K562 (cell line): ENCODE measurements around the gene ZNF487. TPM values are rescaled to one million over a fixed set of nuclear protein-coding genes. Genes with fewer than 3 reads are reported as not detected.

Experiments
- ATAC-seq: fragments of 200-7000 bp; cut with Tn5 transposase; 3 replicates; pipeline ENCODE4 v1.9.1; 2020; ENCODE audit warnings: moderate library complexity
- BruUV-seq: library from RNA; stranded (reverse); fragments of 400-500 nt; replicated peaks from 2 replicates; lab custom pipeline; 2021; lab: Mats Ljungman, UMichigan
- CTCF ChIA-PET: fragments of 300-600 bp; formaldehyde crosslinking; extraction: SDS; loops from one replicate; lab custom pipeline; 2021; ENCODE audit warnings: low intra/inter-chr PET ratio; lab: Yijun Ruan, JAX
- POLR2A ChIA-PET: fragments of 300-600, 350-650 bp; sonication (Branson Sonifier 250); formaldehyde crosslinking; extraction: SDS; loops from one replicate; lab custom pipeline; 2021; ENCODE audit warnings: antibody characterized with exemption, inconsistent platforms; lab: Yijun Ruan, JAX
- DNase-seq, 4 experiments: peaks; one replicate each; pipeline versions ENCODE4 v3.0.0 to v3.0.0-alpha.2; 2011 to 2018; ENCODE audit warnings: low spot score in 3 of 4, mixed read lengths in 3 of 4; ENCODE audit errors: extremely low read depth in 1 of 4
- FAIRE-seq: peaks from 2 replicates; lab custom pipeline; 2011; peaks lifted over from hg19 to GRCh38; lab: Jason Lieb, UNC
- H2AFZ ChIP-seq: 2 replicates; pipeline ENCODE4 v1.6.0; 2011; ENCODE audit warnings: low read depth, low read length, control low read depth, inconsistent platforms
- H3K27ac ChIP-seq: fragments of 200-600 bp; 3 replicates; pipeline ENCODE4 v1.8.0; 2011; ENCODE audit warnings: low read depth, mild to moderate bottlenecking, control low read depth, inconsistent platforms, low read length, moderate library complexity, mixed read lengths; ENCODE audit errors: extremely low read depth
- H3K27me3 ChIP-seq, 2 experiments: fragments of 300-600 bp in 1 of 2; 2 replicates in 1 of 2; 3 replicates in 1 of 2; pipeline versions ENCODE4 v1.6.0 to v1.8.0; 2011; ENCODE audit warnings: inconsistent platforms in 2 of 2, low read length in 2 of 2, mild to moderate bottlenecking in 1 of 2, mixed read lengths in 1 of 2, moderate library complexity in 1 of 2; ENCODE audit not compliant: control insufficient read depth in 2 of 2, insufficient read depth in 2 of 2
- H3K36me3 ChIP-seq: fragments of 300-600 bp; 3 replicates; pipeline ENCODE4 v1.8.0; 2011; ENCODE audit warnings: mild to moderate bottlenecking, low read length, inconsistent platforms; ENCODE audit not compliant: control insufficient read depth, insufficient read depth
- H3K4me1 ChIP-seq, 2 experiments: fragments of 200-600 bp in 1 of 2; replicated peaks in 1 of 2; 2 replicates in 1 of 2; 3 replicates in 1 of 2; pipeline versions ENCODE4 v1.5.1 to v1.8.0; 2011; ENCODE audit warnings: inconsistent platforms in 2 of 2, low read length in 2 of 2, mild to moderate bottlenecking in 1 of 2, mixed read lengths in 1 of 2, moderate library complexity in 1 of 2; ENCODE audit not compliant: control insufficient read depth in 2 of 2, insufficient read depth in 2 of 2
- H3K4me2 ChIP-seq: 2 replicates; pipeline ENCODE4 v1.6.1; 2011; ENCODE audit warnings: low read length, control low read depth, inconsistent platforms, mixed read lengths; ENCODE audit not compliant: insufficient read depth
- H3K4me3 ChIP-seq: fragments of 200-600 bp; sonication (generic), shearing (Covaris generic); 2 replicates; pipeline ENCODE4 v1.5.1; 2016; ENCODE audit warnings: control low read depth, inconsistent platforms
- H3K79me2 ChIP-seq: fragments of 200-600 bp; 3 replicates; pipeline ENCODE4 v1.8.0; 2011; ENCODE audit warnings: low read length, inconsistent platforms; ENCODE audit not compliant: control insufficient read depth, insufficient read depth
- H3K9ac ChIP-seq, 2 experiments: 2 replicates each; pipeline versions ENCODE4 v1.6.0 to v1.6.1; 2011; ENCODE audit warnings: low read depth in 2 of 2, low read length in 2 of 2, control low read depth in 1 of 2, inconsistent platforms in 1 of 2, mild to moderate bottlenecking in 1 of 2, mixed read lengths in 1 of 2; ENCODE audit not compliant: insufficient read depth in 1 of 2
- H3K9me1 ChIP-seq: one replicate; pipeline ENCODE4 v1.6.0; 2011; ENCODE audit warnings: inconsistent platforms, mild to moderate bottlenecking, low read length, moderate library complexity; ENCODE audit not compliant: control insufficient read depth, insufficient read depth
- H3K9me3 ChIP-seq: replicated peaks from 2 replicates; pipeline ENCODE4 v1.5.1; 2011; ENCODE audit warnings: low read depth, low read length, inconsistent platforms; ENCODE audit not compliant: control insufficient read depth, insufficient read depth
- H4K20me1 ChIP-seq: replicated peaks from 2 replicates; pipeline ENCODE4 v1.6.1; 2011; ENCODE audit warnings: low read length, inconsistent platforms, mixed read lengths; ENCODE audit not compliant: control insufficient read depth, insufficient read depth
- IRF2 ChIP-seq: sonication (generic); formaldehyde crosslinking; IDR thresholded peaks from 2 replicates; pipeline ENCODE4 v1.8.1; 2022; ENCODE audit warnings: mild to moderate bottlenecking, missing genetic modification reagents
- LARP7 ChIP-seq: fragments of 450-650 bp; IDR thresholded peaks from 2 replicates; pipeline ENCODE4 v1.6.1; 2016
- NCOA1 ChIP-seq: fragments of 450-650 bp; IDR thresholded peaks from 2 replicates; pipeline ENCODE4 v1.6.1; 2016; ENCODE audit warnings: low read depth
- SIN3B ChIP-seq: fragments of 450-650 bp; IDR thresholded peaks from 2 replicates; pipeline ENCODE4 v1.6.1; 2017; ENCODE audit warnings: low read depth, mild to moderate bottlenecking, moderate library complexity
- SMAD1 ChIP-seq: fragments of 150-350 bp; IDR thresholded peaks from 2 replicates; pipeline ENCODE4 v1.6.1; 2014; ENCODE audit warnings: low read length, low read depth; ENCODE audit not compliant: partially characterized antibody
- SRSF1 ChIP-seq: fragments of 200-400 bp; formaldehyde crosslinking; IDR thresholded peaks from 2 replicates; pipeline ENCODE4 v1.6.1; 2017; ENCODE audit warnings: mild to moderate bottlenecking, low read depth, low read length, moderate library complexity
- TCF7 ChIP-seq: sonication (generic); IDR thresholded peaks from 2 replicates; pipeline ENCODE4 v1.6.1; 2016; ENCODE audit warnings: antibody characterized with exemption, borderline replicate concordance
- TRIM24 ChIP-seq, 2 experiments: fragments of 450-650 bp; IDR thresholded peaks; 2 replicates each; pipeline ENCODE4 v1.6.1; 2016
- ZBTB8A ChIP-seq: fragments of 450-650 bp; IDR thresholded peaks from 2 replicates; pipeline ENCODE4 v1.6.1; 2018; ENCODE audit warnings: mild to moderate bottlenecking, moderate library complexity; ENCODE audit not compliant: partially characterized antibody
- ZNF280A ChIP-seq: fragments of 450-650 bp; IDR thresholded peaks from 2 replicates; pipeline ENCODE4 v1.6.1; 2018; ENCODE audit warnings: mild to moderate bottlenecking, low read depth; ENCODE audit not compliant: partially characterized antibody
- ZNF384 ChIP-seq: IDR thresholded peaks from 2 replicates; pipeline ENCODE4 v1.6.1; 2012; ENCODE audit warnings: low read depth, low read length, improper control_type of control experiment
- ZNF431 ChIP-seq: sonication (generic); formaldehyde crosslinking; IDR thresholded peaks from 2 replicates; pipeline ENCODE4 v1.8.0; 2022; ENCODE audit warnings: mild to moderate bottlenecking, missing genetic modification reagents
- ZNF561 ChIP-seq: fragments of 450-650 bp; formaldehyde crosslinking; conservative IDR thresholded peaks from 2 replicates; pipeline ENCODE4 v1.4.0; 2020; ENCODE audit warnings: mild to moderate bottlenecking, moderate library complexity
- WGBS: fragments of 100-300 bp; shearing (Covaris generic); methylation state at CpG from one replicate; pipeline ENCODE4 v1.1.6; 2016; ENCODE audit warnings: low coverage, mixed read lengths; ENCODE audit not compliant: insufficient coverage; ENCODE audit errors: missing lambda C conversion rate; 5-methylcytosine and 5-hydroxymethylcytosine counted together
- in situ Hi-C: fragments of 300-500 bp; cut with MboI; formaldehyde crosslinking; loops from 4 replicates; pipeline ENCODE4 v1.15.0; 2018; ENCODE audit warnings: inconsistent platforms, mixed read lengths
- intact Hi-C: fragments of 100-400 bp; cut with micrococcal nuclease; formaldehyde crosslinking; loops from 2 replicates; pipeline ENCODE4 v1.14.2; 2022
- polyA plus RNA-seq, 8 experiments: library from polyadenylated mRNA; depleted of rRNA in 4 of 8; stranded (reverse) in 5 of 8; unstranded in 3 of 8; fragments of >200 nt; fragmentation: Nextera tagmentation in 2 of 8; fragmentation: Illumina TruSeq in 1 of 8; extraction: Ambion mirVana in 2 of 8; extraction: Trizol in 1 of 8; gene quantifications; 2 replicates each; pipeline versions ENCODE4 v1.2.1 to v1.2.3, GENCODE V29; 2011 to 2014; ENCODE audit warnings: inconsistent platforms in 1 of 8, missing spikeins in 1 of 8
- total RNA-seq, 7 experiments: library from RNA; depleted of rRNA in 6 of 7; stranded (reverse); fragments of >200 nt in 6 of 7; fragmentation: Illumina TruSeq in 2 of 7; extraction: Trizol in 2 of 7; gene quantifications; 2 replicates each; pipeline versions ENCODE4 v1.2.1 to v1.2.3, GENCODE V29; 2011 to 2021; ENCODE audit warnings: low replicate concordance in 1 of 7

The ZNF487 gene
- total and polyA plus RNA-seq, 9 of the 15 experiments (the other 6 are each of a cell fraction or from before 2014, with no cell fraction given), result 1.9 to 6.5 (median 4.2) TPM

- Histone ChIP-seq H3K9ac (no peak overlapping the region), H3K79me2 (no peaks in the 10 kb centered on the region), H3K4me1 (no peaks in the 10 kb centered on the region), H3K4me3 (no peak overlapping the region), H3K4me2 (no peak overlapping the region), H3K27me3 (no peaks in the 10 kb centered on the region), H3K36me3 (no peaks in the 10 kb centered on the region), H3K9me3 (peaks cover 7% of the 10 kb centered on the region; the same call in 1 of the 2 replicates), H3K27ac (no peak overlapping the region)
- FAIRE-seq, result no peak
- ChIA-PET CTCF (no interaction called here), POLR2A (interaction anchor here (0.7 kb wide), 1 partner anchor 9 kb away, joined by 3 read pairs; no protein-coding TSS in a partner anchor)
- BruUV-seq, result no TSS peak
- WGBS, result 41% methylated on average over 2 of the region's 2 CpGs
- in situ Hi-C loops, result no loop called here
- DNase-seq, result no peak
- TF ChIP-seq ZNF561 (CRISPR knock-in tag) (no peak), LARP7 (no peak), ZBTB8A (no peak), TRIM24 (IDR thresholded peaks at IDR 0.05) (peak in 1 of 2 experiments; percentile 12; a peak in 1 of 4 replicates), SRSF1 (no peak), NCOA1 (no peak), ZNF384 (peak; percentile 52; the same call in 1 of the 2 replicates), TCF7 (no peak), ZNF280A (peak; percentile 28), IRF2 (CRISPR knock-in tag) (no peak), ZNF431 (CRISPR knock-in tag) (no peak), SMAD1 (no peak), SIN3B (no peak)
- TF ChIP-seq, all 486 proteins: peak for 3
- H3K9me1 ChIP-seq, result no peaks in the 10 kb centered on the region
- no peaks in the 10 kb centered on the region for H4K20me1 ChIP-seq
- ATAC-seq, result no peak
- intact Hi-C loops, result no loop called here
- H2AFZ ChIP-seq, result no peak overlapping the region
Measured at GRCh38 chr10:43444897-43445466, 8.1 kb downstream of the ZNF487 start.
